Measurements from ENCODE around the gene RFTN2.
"Not testable (repeated sequence)": the region's sequence is repeated elsewhere in the genome, so short reads cannot be mapped to it uniquely, and the experiment has no call there.

Gene RFTN2, protein sequence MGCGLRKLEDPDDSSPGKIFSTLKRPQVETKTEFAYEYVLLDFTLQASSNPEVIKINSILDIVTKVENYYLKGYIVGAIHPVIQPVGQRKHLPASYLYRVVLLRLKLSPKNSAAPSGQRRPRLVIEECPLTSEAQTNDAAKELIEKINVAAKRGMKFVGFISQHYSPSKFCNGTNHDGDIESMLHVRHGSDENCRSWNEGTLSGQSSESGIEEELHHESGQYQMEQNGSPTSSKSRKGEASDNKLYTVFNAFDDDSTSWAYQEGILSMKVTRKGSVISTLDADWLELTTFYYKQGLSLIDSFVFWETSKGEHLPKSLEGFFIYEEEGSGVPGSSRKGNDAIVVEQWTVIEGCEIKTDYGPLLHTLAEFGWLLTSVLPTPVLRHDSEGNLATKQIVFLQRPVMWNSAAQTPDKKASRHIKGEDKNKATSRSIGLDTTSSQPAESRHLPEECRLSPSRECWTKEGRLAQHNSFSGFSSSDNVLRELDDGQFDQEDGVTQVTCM

DNA sequence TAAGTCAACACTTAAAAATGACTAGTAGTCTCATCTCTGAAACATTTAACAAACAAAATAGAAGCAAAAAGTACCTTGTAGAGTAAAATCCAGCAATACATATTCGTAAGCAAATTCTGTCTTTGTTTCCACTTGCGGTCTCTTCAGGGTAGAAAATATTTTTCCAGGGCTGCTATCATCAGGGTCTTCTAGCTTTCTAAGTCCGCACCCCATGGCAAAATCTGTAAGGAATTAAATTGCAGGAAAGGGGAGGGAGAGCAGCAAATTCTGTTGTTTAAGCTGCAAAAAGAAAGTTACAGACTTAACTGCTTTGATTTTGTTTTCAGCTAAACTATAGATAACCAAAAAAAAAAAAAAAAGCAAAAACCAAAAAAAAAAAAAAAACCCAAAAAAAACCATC is at the start of gene RFTN2:
TSS of gene RFTN2 (minus strand) at position 342 of the 400 bp plus-strand sequence. CDS start at position 213, 129 bp downstream.
- no peak for DNase-seq (ENCODE audit: low spot score)

DNA sequence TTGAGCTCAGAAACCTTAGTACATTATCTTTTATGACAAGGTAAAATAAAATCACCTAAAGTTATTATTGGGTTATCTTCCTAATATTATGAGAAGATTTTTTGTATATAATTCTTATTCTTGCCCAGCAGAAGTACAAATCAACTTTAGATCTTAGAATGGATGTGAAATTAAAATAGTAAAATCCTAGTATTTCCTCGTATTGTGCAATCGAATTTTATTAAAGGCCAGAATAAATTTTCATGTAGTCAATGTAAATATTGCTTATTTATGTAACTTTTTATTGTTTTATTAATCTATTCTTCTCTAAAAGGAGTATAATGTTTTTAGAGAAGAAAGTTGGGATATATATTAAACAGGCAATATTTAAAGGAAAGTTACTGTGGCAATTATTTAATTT is 42.5 kb upstream of the RFTN2 start:
- DNase-seq (ENCODE audit: low spot score) = no peak

DNA sequence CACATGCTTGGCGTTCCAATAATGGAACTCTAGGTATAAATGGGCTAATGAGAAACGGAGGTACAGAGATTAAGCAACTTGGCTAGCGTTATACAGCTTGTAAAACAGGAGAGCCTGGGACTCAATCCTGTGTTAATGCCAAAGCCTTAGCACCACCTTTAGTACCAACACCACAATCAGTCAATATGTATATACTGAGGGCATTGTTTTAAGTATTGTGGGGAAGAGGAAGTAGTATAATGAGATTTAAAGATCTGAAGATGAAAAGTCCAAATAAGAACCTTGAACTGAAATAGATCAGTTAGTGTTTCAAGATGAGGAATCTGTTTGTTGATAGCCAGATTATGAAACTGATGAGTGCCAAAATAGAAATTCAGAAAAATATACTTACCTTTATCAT is 37.9 kb upstream of the RFTN2 start:
- DNase-seq (ENCODE audit: low spot score) = no peak

DNA sequence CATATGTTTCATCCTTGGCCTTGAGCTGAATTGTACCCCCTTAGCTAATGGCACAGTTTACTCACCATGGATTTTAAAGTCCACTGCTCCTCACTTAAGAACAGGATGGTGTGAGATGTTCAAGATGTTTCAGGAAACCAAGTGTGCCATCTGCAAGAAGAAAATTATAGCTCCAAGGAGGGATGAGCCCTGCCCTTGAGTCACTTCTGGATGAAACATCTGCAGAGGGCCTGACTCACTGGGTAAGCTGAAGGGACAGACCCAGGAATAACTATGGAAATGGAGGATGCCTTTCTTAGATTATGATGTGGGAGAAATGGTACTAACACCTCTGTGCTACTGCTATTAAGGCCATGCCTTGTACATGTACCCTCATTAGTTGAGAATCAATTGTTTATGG is 36.2 kb upstream of the RFTN2 start:
- no peak for DNase-seq (ENCODE audit: low spot score)

DNA sequence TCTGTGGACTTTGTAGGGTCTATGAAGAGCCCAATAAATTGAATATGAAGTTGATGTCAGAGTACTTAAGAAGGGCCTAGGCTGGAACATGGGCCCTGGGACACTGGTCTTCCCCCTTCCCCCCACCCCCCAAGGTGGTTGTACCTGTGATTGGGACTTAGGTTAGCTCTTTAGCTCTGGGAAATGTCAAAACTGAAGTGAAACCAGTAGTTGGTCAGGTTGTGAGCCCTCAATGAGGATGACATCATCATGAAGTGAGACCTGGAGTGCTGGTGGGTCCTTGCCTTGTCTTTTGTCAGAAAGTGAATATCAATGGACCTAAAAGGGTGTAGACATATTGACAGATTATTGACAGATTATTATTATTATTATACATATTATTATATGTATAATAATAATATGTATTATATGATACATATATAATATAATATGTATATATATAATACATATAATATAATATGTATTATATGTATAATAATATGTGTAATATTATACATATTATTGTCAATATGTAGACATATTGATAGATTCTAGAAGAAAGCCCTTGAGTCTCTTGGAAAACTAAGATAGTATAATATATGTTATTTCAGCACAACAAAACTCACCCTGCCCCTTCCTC is 35.1 kb upstream of the RFTN2 start:
- peak; percentile 25 for DNase-seq (ENCODE audit: low spot score)

DNA sequence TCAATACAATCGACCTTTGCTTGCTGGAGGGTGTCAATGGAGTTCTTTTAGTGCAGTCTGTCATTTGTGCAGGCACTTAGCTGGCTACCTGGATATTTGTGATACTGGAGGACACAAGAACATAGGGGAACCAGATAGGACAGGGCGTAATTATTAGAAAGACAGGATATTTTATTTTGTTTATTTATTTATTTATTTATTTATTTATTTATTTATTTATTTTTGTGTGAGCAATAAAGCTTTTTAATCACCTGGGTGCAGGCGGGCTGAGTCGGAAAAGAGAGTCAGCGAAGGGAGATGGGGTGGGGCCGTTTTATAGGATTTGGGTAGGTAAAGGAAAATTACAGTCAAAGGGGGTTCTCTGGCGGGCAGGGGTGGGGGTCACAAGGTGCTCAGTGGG is 33.8 kb upstream of the RFTN2 start:
- DNase-seq (ENCODE audit: low spot score) = not testable (repeated sequence)

DNA sequence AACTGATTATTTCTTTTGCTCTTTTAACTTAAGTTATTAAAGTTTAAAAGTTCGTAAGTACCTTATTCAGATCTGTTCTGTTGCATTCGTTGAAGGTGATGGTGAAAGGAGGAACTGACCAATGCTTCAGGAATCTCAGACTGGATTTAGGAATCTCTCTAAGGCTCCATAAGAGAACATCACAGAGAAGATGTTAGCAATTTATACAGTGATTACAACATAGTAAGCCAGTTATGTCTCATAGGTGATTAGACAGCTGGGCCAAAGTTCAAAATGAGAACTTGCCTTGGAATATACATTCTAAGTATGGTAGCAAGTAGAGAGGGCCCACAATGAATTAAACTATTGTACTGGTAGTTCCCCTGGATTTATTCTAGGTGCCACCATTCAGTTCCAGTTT is 32.9 kb upstream of the RFTN2 start:
- DNase-seq (ENCODE audit: low spot score) = no peak

DNA sequence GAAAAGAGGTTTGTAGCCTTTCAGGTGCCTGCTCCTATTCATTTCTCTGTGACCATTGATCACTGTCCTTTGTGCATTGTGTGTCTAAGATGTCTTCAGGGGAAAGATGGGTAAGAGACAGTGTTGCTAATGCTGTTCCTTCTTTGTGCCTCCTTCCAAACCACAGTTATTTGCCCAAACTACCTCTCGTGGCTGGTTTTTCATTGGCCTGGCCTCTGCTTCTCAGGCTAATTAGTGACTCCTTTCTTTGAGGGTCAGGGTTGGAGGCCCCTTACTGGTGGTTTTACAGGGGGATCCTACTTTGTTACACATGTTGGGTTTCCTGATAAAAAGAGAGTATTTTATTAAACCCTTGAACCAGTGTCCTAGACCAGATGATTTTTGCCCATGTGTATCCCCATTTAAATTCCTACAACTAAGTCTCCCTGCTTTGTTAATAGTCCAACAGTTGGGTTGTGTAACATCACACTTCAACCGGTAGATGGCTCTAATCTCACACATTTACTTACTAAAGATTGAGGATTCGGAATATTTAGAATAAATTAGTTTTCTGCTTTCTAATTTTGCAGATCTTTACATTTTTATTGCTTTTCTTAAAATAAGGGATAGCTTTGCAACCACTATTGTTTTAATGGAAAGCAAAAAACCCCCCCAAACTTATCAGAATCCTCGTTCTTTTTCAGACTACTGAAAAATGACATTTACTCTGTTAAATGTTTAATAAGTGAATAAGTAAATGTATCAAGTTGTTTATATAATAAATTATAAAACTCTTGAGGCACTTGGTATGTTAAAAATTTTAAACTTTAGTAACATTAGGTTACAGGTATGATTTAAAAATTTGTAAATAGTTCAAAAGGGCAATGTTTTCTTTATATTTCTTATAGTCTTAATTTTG is 32.2 kb upstream of the RFTN2 start:
- DNase-seq (ENCODE audit: low spot score) = peak; percentile 45

DNA sequence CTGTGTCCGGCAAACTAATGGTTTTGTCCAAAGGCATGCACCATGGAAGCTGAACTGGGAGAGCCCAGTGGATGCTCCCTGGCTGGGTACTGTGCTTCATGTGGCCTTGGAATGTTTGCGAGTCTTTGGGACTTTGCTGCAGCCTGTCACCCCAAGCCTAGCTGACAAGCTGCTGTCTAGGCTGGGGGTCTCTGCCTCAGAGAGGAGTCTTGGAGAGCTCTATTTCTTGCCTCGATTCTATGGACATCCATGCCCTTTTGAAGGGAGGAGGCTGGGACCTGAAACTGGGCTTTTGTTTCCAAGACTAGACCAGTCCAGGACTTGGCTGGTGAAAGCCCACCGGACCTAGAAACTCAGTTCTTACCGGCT is 31.4 kb upstream of the RFTN2 start:
- DNase-seq (ENCODE audit: low spot score) = no peak

DNA sequence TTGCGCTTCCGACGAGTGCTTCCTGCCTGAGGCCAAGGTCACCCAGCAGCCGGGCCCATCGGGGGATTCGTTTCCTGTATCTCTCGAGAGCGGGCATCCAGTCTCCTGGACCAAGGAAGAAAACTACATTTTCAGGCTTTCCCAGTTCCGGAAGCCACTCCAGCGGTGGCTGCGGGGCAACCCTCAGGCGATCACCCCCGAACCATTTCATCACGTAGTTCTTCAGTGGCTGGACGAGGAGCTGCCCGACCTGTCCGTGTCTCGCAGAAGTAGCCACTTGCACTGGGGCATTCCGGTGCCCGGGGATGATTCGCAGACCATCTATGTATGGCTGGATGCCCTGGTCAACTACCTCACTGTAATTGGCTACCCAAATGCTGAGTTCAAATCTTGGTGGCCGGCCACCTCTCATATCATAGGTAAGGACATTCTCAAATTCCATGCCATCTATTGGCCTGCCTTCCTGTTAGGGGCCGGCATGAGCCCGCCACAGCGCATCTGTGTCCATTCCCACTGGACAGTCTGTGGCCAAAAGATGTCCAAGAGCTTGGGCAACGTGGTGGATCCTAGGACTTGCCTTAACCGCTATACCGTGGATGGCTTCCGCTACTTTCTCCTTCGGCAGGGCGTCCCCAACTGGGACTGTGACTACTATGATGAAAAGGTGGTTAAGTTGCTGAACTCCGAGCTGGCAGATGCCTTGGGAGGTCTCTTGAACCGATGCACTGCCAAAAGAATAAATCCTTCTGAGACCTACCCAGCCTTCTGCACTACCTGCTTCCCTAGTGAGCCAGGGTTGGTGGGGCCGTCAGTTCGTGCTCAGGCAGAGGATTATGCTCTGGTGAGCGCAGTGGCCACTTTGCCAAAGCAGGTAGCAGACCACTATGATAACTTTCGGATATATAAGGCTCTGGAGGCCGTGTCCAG is 30.8 kb upstream of the RFTN2 start:
- no peak for DNase-seq (ENCODE audit: low spot score)

DNA sequence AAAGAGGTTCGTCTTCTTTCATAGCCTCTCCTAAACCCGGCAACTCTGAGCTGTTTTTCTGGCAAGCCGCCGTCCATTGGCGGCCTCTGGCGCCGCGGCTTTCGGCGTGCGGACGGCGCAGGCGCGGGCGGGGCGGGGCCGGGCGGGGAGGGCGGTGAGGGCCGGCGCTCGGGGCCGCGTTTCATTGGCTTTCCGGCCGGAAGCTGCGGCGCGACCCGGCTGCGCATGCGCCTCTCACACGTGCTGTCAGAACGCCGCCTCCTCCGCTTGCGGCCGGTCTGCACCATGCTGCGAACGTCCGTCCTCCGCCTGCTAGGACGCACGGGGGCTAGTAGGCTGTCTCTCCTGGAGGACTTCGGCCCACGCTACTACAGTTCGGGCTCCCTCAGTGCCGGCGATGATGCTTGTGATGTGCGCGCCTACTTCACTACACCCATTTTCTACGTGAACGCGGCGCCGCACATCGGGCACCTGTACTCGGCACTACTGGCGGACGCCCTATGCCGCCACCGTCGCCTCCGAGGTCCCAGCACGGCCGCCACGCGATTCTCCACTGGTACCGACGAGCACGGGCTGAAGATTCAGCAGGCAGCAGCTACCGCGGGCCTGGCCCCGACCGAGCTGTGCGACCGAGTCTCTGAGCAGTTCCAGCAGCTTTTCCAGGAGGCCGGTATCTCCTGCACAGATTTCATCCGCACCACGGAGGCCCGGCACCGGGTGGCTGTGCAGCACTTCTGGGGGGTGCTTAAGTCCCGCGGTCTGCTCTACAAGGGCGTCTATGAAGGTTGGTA is 29.9 kb upstream of the RFTN2 start, which contains the start of gene MARS2:
TSS of gene MARS2 (plus strand) at position 249 of the 791 bp plus-strand sequence. CDS start at position 286, 37 bp downstream.
- peak; percentile 96 for DNase-seq (ENCODE audit: low spot score)

DNA sequence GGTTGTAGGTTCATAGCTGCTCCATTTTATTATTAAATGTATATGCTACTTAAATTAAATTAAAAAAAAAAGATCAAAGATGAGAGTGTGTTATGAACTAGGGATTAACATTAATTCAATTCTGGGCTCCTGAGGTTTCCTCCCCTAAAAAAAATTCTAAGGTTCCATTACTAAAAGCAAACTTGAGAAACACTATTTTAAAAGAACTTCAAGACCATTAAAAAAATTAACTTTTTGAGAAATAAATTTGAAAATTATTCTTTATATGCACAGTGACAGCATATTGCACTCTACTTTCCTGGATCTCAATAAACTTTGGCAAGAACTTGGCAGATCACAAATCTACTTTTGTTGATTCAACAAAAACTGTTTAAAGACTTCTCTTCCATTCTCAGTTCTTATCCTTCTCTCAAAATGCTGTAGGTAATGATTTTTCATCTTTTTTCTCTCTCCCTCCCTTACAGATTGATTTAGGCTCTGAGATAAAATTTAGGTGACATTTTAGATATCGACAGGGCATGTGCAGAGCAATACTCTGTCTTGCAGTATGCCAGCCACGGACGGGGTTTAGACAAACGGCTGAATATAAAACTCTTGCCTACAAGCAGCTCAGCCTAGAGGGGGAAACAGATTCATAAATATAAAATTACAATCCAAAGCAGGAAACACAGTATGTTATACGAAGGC is 29.2 kb upstream of the RFTN2 start:
- DNase-seq (ENCODE audit: low spot score) = no peak

DNA sequence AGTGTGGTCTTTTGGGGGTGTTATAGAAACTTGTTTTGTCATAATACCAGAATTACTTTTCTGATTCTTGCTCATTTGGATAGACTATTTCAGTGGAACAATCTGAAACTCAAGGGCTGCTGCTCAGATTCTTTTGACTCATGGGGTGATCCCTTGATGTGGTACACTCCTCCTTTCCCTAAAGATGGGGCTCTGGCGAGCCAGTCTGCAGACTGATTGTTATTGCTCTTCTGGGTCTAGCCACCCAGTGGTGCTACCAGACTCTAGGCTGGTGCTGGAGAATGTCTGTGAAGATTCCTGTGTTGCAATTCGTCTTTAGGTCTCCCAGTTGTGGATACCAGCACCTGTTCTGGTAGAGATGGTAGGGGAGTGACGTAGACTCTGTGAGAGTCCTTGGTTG is 25.6 kb upstream of the RFTN2 start:
- no peak for DNase-seq (ENCODE audit: low spot score)

DNA sequence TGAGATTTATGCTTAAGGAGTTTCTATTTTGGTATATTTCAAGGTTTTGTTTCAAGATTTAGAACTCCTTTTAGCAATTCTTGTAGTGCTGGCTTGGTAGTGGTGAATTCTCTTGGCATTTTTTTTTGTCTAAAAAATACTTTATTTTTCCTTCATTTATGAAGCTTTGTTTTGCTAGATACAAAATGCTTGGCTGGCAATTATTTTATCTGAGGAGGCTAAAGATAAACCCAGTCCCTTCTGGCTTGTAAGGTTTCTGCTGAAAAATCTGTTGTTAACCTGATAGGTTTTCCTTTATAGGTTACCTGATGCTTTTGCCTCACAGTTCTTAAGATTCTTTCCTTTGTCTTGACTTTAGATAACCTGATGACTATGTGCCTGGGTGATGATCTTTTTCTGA is 24.3 kb upstream of the RFTN2 start:
- not testable (repeated sequence) for DNase-seq (ENCODE audit: low spot score)

DNA sequence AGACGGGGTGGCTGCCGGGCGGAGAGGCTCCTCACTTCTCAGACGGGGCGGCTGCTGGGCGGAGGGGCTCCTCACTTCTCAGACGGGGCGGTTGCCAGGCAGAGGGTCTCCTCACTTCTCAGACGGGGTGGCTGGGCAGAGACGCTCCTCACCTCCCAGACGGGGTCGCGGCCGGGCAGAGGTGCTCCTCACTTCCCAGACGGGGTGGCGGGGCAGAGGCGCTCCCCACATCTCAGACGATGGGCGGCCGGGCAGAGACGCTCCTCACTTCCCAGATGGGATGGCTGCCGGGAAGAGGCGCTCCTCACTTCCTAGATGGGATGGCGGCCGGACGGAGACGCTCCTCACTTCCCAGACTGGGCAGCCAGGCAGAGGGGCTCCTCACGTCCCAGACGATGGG is 21.2 kb upstream of the RFTN2 start:
- not testable (repeated sequence) for DNase-seq (ENCODE audit: low spot score)

DNA sequence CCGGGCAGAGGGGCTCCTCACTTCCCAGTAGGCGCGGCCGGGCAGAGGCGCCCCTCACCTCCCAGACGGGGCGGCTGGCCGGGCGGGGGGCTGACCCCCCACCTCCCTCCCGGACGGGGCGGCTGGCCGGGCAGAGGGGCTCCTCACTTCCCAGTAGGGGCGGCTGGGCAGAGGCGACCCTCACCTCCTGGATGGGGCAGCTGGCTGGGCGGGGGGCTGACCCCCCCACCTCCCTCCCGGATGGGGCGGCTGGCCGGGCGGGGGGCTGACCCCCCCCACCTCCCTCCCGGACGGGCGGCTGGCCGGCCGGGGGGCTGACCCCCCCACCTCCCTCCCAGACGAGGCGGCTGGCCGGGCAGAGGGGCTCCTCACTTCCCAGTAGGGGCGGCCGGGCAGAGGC is 20.6 kb upstream of the RFTN2 start:
- DNase-seq (ENCODE audit: low spot score) = not testable (repeated sequence)

DNA sequence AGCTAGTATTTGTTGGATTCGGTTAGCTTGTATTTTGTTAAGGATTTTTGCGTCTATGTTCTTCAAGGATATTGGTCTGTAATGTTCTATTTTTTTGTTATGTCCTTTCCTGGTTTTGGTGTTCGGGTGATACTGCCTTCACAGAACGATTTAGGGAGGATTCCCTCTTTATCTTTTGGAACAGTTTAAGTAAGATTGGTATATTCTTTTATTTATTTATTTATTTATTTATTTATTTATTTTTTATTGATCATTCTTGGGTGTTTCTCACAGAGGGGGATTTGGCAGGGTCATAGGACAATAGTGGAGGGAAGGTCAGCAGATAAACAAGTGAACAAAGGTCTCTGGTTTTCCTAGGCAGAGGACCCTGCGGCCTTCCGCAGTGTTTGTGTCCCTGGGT is 19.8 kb upstream of the RFTN2 start:
- not testable (repeated sequence) for DNase-seq (ENCODE audit: low spot score)

DNA sequence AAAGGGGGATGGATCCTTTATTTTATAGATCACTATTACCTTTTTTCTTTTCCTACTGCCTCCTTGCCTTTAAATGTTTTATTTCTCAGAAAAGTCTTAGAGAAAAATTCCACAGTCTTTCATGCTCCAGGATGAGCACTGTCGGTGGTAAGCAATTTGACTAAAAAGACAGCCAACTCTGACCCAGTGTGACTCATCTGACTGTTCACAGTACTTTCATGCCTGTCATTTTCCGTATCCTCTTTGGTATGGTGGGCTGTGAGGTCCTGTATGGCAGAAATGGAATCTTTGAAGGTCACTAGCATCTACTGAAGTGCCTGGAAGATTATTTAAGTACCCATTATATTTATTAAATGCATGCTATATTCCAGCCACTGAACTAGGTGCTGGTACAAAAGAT is 2.1 kb upstream of the RFTN2 start:
- no peak for DNase-seq (ENCODE audit: low spot score)

DNA sequence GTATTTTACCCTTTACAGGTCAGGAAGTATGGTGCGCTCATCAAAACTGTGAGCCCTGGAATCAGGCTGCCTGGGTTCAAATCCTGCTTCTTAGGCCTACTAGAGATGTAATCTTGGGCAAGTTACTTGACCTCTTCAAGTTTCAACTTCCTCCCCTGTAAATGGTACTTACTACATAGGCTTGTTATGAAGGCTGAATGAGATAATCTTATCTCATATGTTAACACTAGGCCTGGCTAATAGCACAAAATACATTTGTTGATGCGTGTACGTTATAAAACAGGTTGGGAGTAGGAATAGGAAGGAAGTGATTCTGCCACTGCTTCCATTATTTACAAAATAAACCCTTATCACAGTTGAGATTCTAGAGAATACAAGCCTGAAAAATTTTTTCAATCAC is 1.7 kb upstream of the RFTN2 start:
- no peak for DNase-seq (ENCODE audit: low spot score)

DNA sequence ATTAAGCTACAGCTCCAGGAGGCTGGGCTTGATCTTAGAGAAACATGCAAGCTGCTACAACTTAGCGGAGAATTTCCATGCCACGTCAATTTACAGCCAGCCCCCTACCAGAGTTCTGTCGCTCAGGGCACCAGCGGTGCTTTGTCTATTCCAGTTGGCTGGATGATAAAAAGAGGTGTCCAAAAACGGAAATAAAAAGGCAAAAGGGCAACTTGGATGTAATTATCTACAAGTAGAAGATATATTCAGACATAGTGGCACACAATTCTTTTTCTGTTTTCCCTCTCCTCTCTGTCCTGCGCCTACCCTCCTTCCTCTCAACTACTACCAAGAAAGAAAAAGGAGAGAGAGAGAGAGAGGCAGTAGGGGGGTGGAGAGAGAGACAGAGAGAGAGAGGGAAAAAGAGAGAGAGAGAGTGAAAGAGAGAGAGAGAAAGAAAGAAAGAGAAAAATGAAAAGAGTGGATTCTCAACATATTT is 363 bp upstream of the RFTN2 start:
- DNase-seq (ENCODE audit: low spot score) = no peak

Measured in germinal center (tissue), 1 donor.